Endothelial cell (in vitro differentiated cells): ENCODE data around the gene YPEL2. TPM values are rescaled to one million over a fixed set of nuclear protein-coding genes. Genes with fewer than 3 reads are reported as not detected.
"Not testable (repeated sequence)": the region's sequence is repeated elsewhere in the genome, so short reads cannot be mapped to it uniquely, and the experiment has no call there.

ENCODE experiments used
- DNase-seq: peaks from one replicate; pipeline ENCODE4 v3.0.0; 2021; ENCODE audit warnings: low spot score
- H3K27ac Mint-ChIP-seq: one replicate; pipeline ENCODE4 v1.8.0; 2021; ENCODE audit warnings: mixed read lengths, inconsistent platforms; ENCODE audit not compliant: unreplicated experiment
- H3K27me3 Mint-ChIP-seq: one replicate; pipeline ENCODE4 v1.8.0; 2021; ENCODE audit warnings: mild to moderate bottlenecking, moderate library complexity, mixed read lengths, inconsistent platforms; ENCODE audit not compliant: unreplicated experiment
- H3K36me3 Mint-ChIP-seq: one replicate; pipeline ENCODE4 v1.8.0; 2021; ENCODE audit warnings: mild to moderate bottlenecking, low read depth, mixed read lengths, inconsistent platforms; ENCODE audit not compliant: unreplicated experiment
- H3K4me1 Mint-ChIP-seq: one replicate; pipeline ENCODE4 v1.8.0; 2021; ENCODE audit warnings: mild to moderate bottlenecking, mixed read lengths, inconsistent platforms; ENCODE audit not compliant: unreplicated experiment
- H3K4me3 Mint-ChIP-seq: one replicate; pipeline ENCODE4 v1.8.0; 2021; ENCODE audit warnings: mild to moderate bottlenecking, mixed read lengths, inconsistent platforms; ENCODE audit not compliant: unreplicated experiment
- H3K9me3 Mint-ChIP-seq: one replicate; pipeline ENCODE4 v1.8.0; 2021; ENCODE audit warnings: mixed read lengths, inconsistent platforms; ENCODE audit not compliant: unreplicated experiment
- CTCF ChIP-seq: fragments of 200-600 bp; sonication (generic); IDR thresholded peaks from one replicate; pipeline ENCODE4 v1.5.0; 2021; ENCODE audit warnings: antibody characterized with exemption; ENCODE audit not compliant: unreplicated experiment
- total RNA-seq: library from RNA; stranded (reverse); fragmentation: NEBNext Ultra II Directional; extraction: Animal tissue kit (Norgen Biotek cat#: 25700); gene quantifications from one replicate; pipeline ENCODE4 v1.2.1, GENCODE V29; 2021; ENCODE audit not compliant: unreplicated experiment

The YPEL2 gene
- total RNA-seq, 1 donor from 2014 or later = 16.7 TPM

- no peak for TF ChIP-seq CTCF
- DNase-seq = no peak
- peaks cover 4% of the 10 kb centered on the region for H3K27me3 Mint-ChIP-seq
- H3K27ac Mint-ChIP-seq = no peak overlapping the region
- H3K4me1 Mint-ChIP-seq = peaks cover 7% of the 10 kb centered on the region
- no peak overlapping the region for H3K4me3 Mint-ChIP-seq
- peaks cover 21% of the 10 kb centered on the region for H3K36me3 Mint-ChIP-seq
- H3K9me3 Mint-ChIP-seq = no peaks in the 10 kb centered on the region
These were observed 57.6 kb downstream of the YPEL2 start for GRCh38 chr17:59389066-59389465.

- DNase-seq = no peak
- H3K27me3 Mint-ChIP-seq = peaks cover 4% of the 10 kb centered on the region
- H3K4me3 Mint-ChIP-seq = no peak overlapping the region
- H3K4me1 Mint-ChIP-seq = no peaks in the 10 kb centered on the region
- H3K9me3 Mint-ChIP-seq = no peaks in the 10 kb centered on the region
- H3K27ac Mint-ChIP-seq = no peak overlapping the region
- no peak for TF ChIP-seq CTCF
- H3K36me3 Mint-ChIP-seq = peaks cover 32% of the 10 kb centered on the region
These were observed 59.6 kb downstream of the YPEL2 start for GRCh38 chr17:59391021-59391420.

- no peaks in the 10 kb centered on the region for H3K4me1 Mint-ChIP-seq
These were observed 61.7 kb downstream of the YPEL2 start for GRCh38 chr17:59392973-59393679.

GRCh38 chr17:59393742-59394410 lies 62.4 kb downstream of the YPEL2 start:
- H3K4me3 Mint-ChIP-seq, H3K4me1 Mint-ChIP-seq, H3K27me3 Mint-ChIP-seq, H3K27ac Mint-ChIP-seq, DNase-seq, H3K9me3 Mint-ChIP-seq: not testable (repeated sequence)
- peaks cover 47% of the 10 kb centered on the region for H3K36me3 Mint-ChIP-seq

More at GRCh38 chr17:59392973-59393679, 61.7 kb downstream of the YPEL2 start:
- no peak overlapping the region for H3K27ac Mint-ChIP-seq
- peaks cover 2% of the 10 kb centered on the region for H3K27me3 Mint-ChIP-seq
- no peak overlapping the region for H3K4me3 Mint-ChIP-seq
- no peak for TF ChIP-seq CTCF
- no peak for DNase-seq
- H3K36me3 Mint-ChIP-seq = peaks cover 44% of the 10 kb centered on the region
- no peaks in the 10 kb centered on the region for H3K9me3 Mint-ChIP-seq

DNA sequence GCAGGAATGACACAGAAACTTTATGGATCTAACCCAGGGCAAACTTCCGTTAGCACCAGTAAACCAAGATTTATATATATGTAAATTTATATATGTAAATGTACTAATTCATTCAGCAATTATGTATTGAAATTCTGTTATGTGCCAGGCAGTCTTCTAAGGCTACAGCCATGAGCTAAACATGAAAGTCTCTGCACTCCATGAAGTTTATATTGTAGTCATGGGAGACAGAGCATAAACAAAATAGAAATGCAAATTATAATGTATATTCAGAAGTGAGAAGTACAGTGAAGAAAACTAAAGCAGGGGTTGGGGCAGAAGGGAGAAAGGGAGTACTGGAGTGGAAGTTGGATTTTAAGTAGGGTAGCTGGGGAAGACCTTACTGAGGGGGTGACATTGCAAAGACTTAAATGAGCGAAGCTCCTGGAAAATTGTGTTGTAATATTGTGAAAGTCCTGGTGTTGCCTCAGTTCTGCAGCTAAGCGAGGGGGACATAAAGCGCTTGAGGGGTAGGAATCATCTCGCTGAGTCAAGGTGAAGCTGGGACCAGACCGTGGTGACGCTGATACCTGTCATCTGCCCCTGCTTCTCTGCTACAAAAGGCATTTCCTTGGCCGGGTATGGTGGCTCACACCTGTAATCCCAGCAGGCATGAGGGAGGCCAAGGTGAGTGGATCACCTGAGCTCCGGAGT lies 64.8 kb downstream of the YPEL2 start:
- no peaks in the 10 kb centered on the region for H3K4me1 Mint-ChIP-seq
- no peak overlapping the region for H3K4me3 Mint-ChIP-seq
- H3K27ac Mint-ChIP-seq = peak overlapping the region; percentile 10

More for the DNA sequence above, 64.8 kb downstream of the YPEL2 start:
- Mint-ChIP-seq H3K27me3 (peaks cover 2% of the 10 kb centered on the region), H3K9me3 (no peaks in the 10 kb centered on the region), H3K36me3 (peaks cover 42% of the 10 kb centered on the region)
- no peak for DNase-seq
- no peak for TF ChIP-seq CTCF
